Lower leg skin (tissue), 4 donors: Measurements from ENCODE around the gene GLI3. TPM values are rescaled to one million over a fixed set of nuclear protein-coding genes. Genes with fewer than 3 reads are reported as not detected.

Experiments used
- DNase-seq, 2 donors: peaks; one replicate each; pipeline ENCODE4 v3.0.0-alpha.2; 2019; ENCODE audit warnings: low spot score in 2 of 2
- H3K4me3 ChIP-seq: fragments of 200-600 bp; sonication (generic); 2 replicates; pipeline ENCODE4 v1.5.1; 2017; ENCODE audit warnings: mild to moderate bottlenecking, low read depth; ENCODE audit not compliant: poor library complexity, severe bottlenecking
- POLR2A ChIP-seq, 2 donors: fragments of 450-650 bp; IDR thresholded peaks; one replicate each; pipeline ENCODE4 v1.6.1; 2016 to 2017; ENCODE audit warnings: antibody characterized with exemption in 2 of 2, mild to moderate bottlenecking in 1 of 2, moderate library complexity in 1 of 2
- WGBS, 2 donors: methylation state at CpG; one replicate each; pipeline ENCODE4 v1.1.5; 2018; 5-methylcytosine and 5-hydroxymethylcytosine counted together
- intact Hi-C: fragments of 100-400 bp; cut with DNase I; formaldehyde crosslinking; loops from one replicate; pipeline ENCODE4 v1.15.0; 2023; ENCODE audit warnings: low total_unique reads
- total RNA-seq, 4 donors: library from RNA; depleted of rRNA; stranded (reverse); fragments of >200 nt; gene quantifications; one replicate each; pipeline ENCODE4 v1.1.0, GENCODE V29; 2016
- TF ChIP-seq, protein P1 (sequence below), 3 donors: fragments of 450-650 bp; IDR thresholded peaks; one replicate each; pipeline ENCODE4 v1.5.1; 2016; ENCODE audit warnings: antibody characterized with exemption in 3 of 3, mild to moderate bottlenecking in 3 of 3, moderate library complexity in 2 of 3

The GLI3 gene
- total RNA-seq, 4 donors from 2014 or later, result 16.4 to 28.2 (median 18.3) TPM

DNA sequence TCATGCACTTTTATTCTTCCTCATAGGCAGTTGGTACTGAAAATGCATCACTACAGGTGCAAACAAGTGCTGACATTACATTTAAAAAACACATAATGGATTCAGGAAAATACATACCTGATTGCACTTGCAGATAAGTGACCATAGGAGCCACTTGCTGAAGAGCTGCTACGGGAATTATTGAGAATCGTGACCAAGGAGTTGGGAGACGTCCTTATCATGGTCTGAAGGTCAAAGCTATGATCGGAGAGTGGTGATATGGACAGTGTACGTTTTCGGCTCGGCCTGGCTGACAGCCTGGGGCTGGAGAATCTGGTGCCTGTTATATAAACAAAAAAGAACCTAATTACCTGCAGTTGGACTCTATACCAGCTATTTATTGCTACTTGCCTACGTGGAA is 197.1 kb downstream of the GLI3 start:
- TF ChIP-seq, protein P1, sequence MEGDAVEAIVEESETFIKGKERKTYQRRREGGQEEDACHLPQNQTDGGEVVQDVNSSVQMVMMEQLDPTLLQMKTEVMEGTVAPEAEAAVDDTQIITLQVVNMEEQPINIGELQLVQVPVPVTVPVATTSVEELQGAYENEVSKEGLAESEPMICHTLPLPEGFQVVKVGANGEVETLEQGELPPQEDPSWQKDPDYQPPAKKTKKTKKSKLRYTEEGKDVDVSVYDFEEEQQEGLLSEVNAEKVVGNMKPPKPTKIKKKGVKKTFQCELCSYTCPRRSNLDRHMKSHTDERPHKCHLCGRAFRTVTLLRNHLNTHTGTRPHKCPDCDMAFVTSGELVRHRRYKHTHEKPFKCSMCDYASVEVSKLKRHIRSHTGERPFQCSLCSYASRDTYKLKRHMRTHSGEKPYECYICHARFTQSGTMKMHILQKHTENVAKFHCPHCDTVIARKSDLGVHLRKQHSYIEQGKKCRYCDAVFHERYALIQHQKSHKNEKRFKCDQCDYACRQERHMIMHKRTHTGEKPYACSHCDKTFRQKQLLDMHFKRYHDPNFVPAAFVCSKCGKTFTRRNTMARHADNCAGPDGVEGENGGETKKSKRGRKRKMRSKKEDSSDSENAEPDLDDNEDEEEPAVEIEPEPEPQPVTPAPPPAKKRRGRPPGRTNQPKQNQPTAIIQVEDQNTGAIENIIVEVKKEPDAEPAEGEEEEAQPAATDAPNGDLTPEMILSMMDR (IDR thresholded peaks at IDR 0.05), result no peak
- no peak for TF ChIP-seq POLR2A (IDR thresholded peaks at IDR 0.05)
- no peak for DNase-seq
- H3K4me3 ChIP-seq, result no peak overlapping the region
- intact Hi-C loops, result no loop called here
- WGBS, 2 donors, result 87 to 89% methylated on average over 8 of the region's 8 CpGs

DNA sequence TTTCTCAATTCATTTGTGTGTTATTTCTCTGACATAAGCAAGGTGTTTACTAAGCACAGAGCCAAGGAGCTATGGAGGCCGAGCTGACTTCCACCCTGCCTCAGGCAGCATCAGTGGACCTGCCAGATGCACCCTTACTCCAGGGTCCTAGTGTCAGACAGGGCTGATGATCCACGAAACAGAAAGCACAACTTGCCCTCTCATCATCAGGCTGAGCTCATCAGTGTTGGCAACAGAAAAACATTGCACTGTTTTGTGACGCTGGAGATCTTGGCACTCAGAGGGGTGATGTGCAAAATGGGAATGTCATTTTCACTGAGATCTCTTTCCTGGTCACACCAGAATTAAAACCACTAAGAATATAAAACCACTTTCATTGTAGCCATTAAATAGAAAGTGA is 201.8 kb downstream of the GLI3 start:
- 59 to 61% methylated on average over 3 of the region's 3 CpGs for WGBS, 2 donors

DNA sequence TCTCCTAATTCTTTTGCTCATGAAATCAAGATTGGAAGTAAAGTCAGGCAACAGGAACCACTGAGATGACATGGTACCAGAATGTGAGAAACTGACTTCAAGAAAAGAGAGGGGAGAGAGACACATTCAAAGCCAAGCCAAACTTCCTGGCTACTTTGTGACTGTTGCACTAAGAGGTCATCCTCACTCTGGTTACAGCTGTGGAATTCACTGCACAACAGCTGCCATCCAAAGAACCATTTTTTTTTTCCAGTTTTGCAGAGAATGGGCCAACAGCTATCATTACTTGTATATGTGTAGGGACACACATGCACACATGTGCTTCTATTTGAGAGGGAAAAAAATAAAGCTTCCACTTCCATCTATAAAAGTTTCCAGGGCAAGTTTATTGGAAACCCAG is 203.5 kb downstream of the GLI3 start:
- intact Hi-C loops, result no loop called here
- H3K4me3 ChIP-seq, result no peak overlapping the region
- TF ChIP-seq POLR2A (IDR thresholded peaks at IDR 0.05), result no peak
- TF ChIP-seq, protein P1 (IDR thresholded peaks at IDR 0.05), result no peak
- no peak for DNase-seq

More for the DNA sequence above, 201.8 kb downstream of the GLI3 start:
- H3K4me3 ChIP-seq, result no peak overlapping the region
- no peak for DNase-seq
- no peak for TF ChIP-seq POLR2A (IDR thresholded peaks at IDR 0.05)
- TF ChIP-seq, protein P1 (IDR thresholded peaks at IDR 0.05), result no peak
- intact Hi-C loops, result no loop called here

DNA sequence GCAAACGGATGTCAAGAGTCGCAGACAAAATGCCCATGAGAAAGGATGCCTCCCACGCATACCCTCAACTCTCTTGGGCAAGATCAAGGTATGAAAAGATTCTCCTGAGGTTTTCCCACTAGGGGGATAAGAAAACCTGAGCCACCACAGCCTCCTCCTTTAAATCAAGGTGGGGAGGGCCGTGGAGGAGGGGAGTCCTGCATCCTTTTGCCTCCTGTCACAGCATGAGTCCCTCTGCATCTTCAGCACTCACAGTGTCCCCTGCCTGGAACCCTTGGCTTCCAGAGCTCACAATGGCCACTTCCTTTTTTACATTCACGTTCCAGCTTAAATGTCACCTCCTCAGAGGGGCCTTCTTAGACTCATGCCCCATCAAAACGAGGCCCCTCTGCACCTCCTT is 207.6 kb downstream of the GLI3 start:
- WGBS, 2 donors, result 83 to 84% methylated on average over 6 of the region's 6 CpGs
- TF ChIP-seq POLR2A (IDR thresholded peaks at IDR 0.05), result no peak
- TF ChIP-seq, protein P1 (IDR thresholded peaks at IDR 0.05), result no peak
- H3K4me3 ChIP-seq, result no peak overlapping the region
- intact Hi-C loops, result no loop called here
- no peak for DNase-seq

DNA sequence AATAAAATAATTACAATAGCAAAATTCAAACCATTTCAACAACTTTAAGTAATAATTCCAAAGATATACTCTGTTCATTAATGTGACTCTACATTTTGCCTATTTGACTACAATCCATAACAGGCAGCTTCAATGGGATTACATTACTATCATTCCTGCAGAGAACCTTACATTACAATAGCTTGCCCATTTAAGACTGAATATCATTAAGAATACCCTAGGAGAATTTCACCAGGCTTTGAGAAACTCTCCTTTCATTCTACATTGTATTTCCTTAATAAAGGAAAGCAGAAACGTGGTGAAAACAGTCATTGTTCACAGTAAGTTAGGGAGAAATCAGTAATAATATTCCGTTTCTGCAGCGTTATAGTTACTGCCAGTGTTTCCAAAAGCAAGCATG is 209.5 kb downstream of the GLI3 start:
- intact Hi-C loops, result no loop called here
- TF ChIP-seq, protein P1 (IDR thresholded peaks at IDR 0.05), result no peak
- TF ChIP-seq POLR2A (IDR thresholded peaks at IDR 0.05), result no peak
- no peak for DNase-seq
- 84 to 89% methylated on average over 3 of the region's 3 CpGs for WGBS, 2 donors
- H3K4me3 ChIP-seq, result no peak overlapping the region

DNA sequence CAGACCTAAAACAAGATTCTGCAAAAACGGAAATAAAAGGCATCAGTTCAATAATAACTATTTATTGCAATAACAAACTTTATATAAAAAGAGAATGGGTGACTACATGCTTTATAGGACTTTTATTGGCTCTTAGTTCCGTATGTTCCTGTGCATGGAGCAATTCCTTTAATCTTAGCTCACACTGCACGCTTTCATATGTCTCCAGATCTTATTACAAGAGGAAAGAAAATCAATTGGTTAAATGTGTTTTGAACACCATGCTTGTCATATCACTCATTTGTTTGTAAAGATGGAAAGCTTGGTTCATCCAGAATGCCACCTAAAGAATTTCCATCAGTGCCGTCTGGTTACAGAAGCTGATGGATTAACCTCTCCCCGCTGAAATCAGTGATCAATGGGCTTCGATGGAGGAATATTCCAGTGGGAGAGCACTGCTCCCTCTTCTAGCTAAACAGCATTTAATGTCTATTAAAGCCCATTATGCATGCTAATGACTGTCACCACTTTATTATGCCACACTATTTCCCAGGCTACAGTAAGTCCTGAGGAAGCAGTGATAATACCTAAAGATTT is 210.3 kb downstream of the GLI3 start:
- DNase-seq, result no peak
- WGBS, 2 donors, result 81 to 82% methylated on average over 6 of the region's 6 CpGs
- intact Hi-C loops, result no loop called here
- H3K4me3 ChIP-seq, result no peak overlapping the region
- no peak for TF ChIP-seq POLR2A (IDR thresholded peaks at IDR 0.05)
- TF ChIP-seq, protein P1 (IDR thresholded peaks at IDR 0.05), result no peak
